DND-41 (cell line): ENCODE measurements around the gene MYT1.

Source experiments
- ATAC-seq: fragments of 200-7000 bp; cut with Tn5 transposase; 3 replicates; pipeline ENCODE4 v1.9.1; 2021; ENCODE audit warnings: low read depth; ENCODE audit not compliant: insufficient read depth
- DNase-seq: peaks from one replicate; pipeline ENCODE4 v3.0.0-alpha.2; 2020
- H2AFZ ChIP-seq: 2 replicates; pipeline ENCODE4 v1.6.0; 2012; ENCODE audit warnings: low read depth, low read length
- H3K27ac ChIP-seq: 2 replicates; pipeline ENCODE4 v1.5.1; 2012; ENCODE audit warnings: low read length, inconsistent platforms
- H3K27me3 ChIP-seq: fragments of 200-600 bp; sonication (generic); 2 replicates; pipeline ENCODE4 v1.6.0; 2012; ENCODE audit warnings: low read length, mild to moderate bottlenecking, inconsistent platforms; ENCODE audit not compliant: insufficient read depth, poor library complexity
- H3K36me3 ChIP-seq: 2 replicates; pipeline ENCODE4 v1.5.1; 2012; ENCODE audit warnings: low read length, inconsistent platforms; ENCODE audit not compliant: insufficient read depth
- H3K4me1 ChIP-seq: 2 replicates; pipeline ENCODE4 v1.5.1; 2012; ENCODE audit warnings: mild to moderate bottlenecking, low read length; ENCODE audit not compliant: insufficient read depth
- H3K4me2 ChIP-seq: 2 replicates; pipeline ENCODE4 v1.6.0; 2012; ENCODE audit warnings: mild to moderate bottlenecking, moderate library complexity, low read length, inconsistent platforms; ENCODE audit not compliant: insufficient read depth
- H3K4me3 ChIP-seq, 2 experiments: fragments of 200-600 bp in 1 of 2; shearing (Covaris generic) in 1 of 2; 2 replicates each; pipeline ENCODE4 v1.5.1; 2012 to 2016; ENCODE audit warnings: inconsistent platforms in 2 of 2, low read length in 2 of 2, mild to moderate bottlenecking in 2 of 2, low read depth in 1 of 2, moderate library complexity in 1 of 2
- H3K79me2 ChIP-seq: 2 replicates; pipeline ENCODE4 v1.6.0; 2012; ENCODE audit warnings: low read length, inconsistent platforms; ENCODE audit not compliant: insufficient read depth
- H3K9ac ChIP-seq: 2 replicates; pipeline ENCODE4 v1.6.0; 2012; ENCODE audit warnings: low read depth, mild to moderate bottlenecking, inconsistent platforms, low read length, moderate library complexity
- H3K9me3 ChIP-seq: 2 replicates; pipeline ENCODE4 v1.5.1; 2012; ENCODE audit warnings: low read length, moderate library complexity, mild to moderate bottlenecking, inconsistent platforms; ENCODE audit not compliant: insufficient read depth, severe bottlenecking
- H4K20me1 ChIP-seq: 2 replicates; pipeline ENCODE4 v1.6.0; 2012; ENCODE audit warnings: low read length; ENCODE audit not compliant: insufficient read depth
- EZH2 ChIP-seq: IDR thresholded peaks from 3 replicates; pipeline ENCODE4 v1.6.1; 2012; ENCODE audit warnings: borderline replicate concordance, low read depth, mild to moderate bottlenecking, moderate library complexity, low read length, inconsistent platforms; ENCODE audit not compliant: severe bottlenecking
- TF ChIP-seq, protein P1 (sequence below): IDR thresholded peaks from 2 replicates; pipeline ENCODE4 v1.5.1; 2012; ENCODE audit warnings: borderline replicate concordance, low read length, moderate library complexity, mild to moderate bottlenecking; ENCODE audit not compliant: poor library complexity, severe bottlenecking; ENCODE audit errors: extremely low read depth

The MYT1 gene

DNA sequence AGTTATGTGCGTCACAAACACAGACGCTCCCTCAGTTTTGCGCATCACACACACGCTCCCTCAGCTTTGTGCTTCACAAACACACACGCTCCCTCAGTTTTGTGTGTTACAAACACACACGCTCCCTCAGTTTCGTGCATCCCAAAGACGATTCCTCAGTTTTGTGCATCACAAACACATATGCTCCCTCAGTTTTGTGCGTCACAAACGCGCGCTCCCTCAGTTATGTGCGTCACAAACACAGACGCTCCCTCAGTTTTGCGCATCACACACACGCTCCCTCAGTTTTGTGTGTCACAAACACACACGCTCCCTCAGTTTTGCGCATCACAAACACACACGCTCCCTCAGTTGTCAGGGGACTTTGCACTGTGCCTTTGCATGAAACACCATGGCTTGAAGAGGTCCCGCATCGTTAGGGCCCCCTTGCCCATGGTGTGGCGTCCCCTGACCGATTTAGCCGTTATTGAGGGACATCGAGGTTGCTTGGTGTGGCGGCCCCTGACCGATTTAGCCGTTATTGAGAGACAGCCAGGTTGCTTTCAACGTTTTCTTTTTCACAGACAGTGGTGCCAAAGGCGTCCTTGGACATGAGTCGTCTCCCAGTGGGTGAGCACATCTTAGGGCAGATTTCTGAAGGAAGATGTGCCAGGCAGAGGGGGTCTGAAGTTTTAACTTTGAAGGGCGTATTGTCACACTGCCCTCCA, 28.1 kb upstream of the MYT1 start:
- H3K27ac ChIP-seq: no peak overlapping the region
- DNase-seq: no peak
- no peaks in the 10 kb centered on the region for H3K4me1 ChIP-seq
- H3K27me3 ChIP-seq: no peaks in the 10 kb centered on the region
- H3K79me2 ChIP-seq: no peaks in the 10 kb centered on the region
- H2AFZ ChIP-seq: no peak overlapping the region
- H4K20me1 ChIP-seq: 0 out of 2 replicates have a peak, but pooled peaks cover 5% of the 10 kb centered on the region
- no peaks in the 10 kb centered on the region for H3K36me3 ChIP-seq
- no peak overlapping the region for H3K9ac ChIP-seq
- H3K4me3 ChIP-seq: no peak overlapping the region
- no peak overlapping the region for H3K4me2 ChIP-seq
- ATAC-seq: no peak
- TF ChIP-seq EZH2: no peak
- no peaks in the 10 kb centered on the region for H3K9me3 ChIP-seq

DNA sequence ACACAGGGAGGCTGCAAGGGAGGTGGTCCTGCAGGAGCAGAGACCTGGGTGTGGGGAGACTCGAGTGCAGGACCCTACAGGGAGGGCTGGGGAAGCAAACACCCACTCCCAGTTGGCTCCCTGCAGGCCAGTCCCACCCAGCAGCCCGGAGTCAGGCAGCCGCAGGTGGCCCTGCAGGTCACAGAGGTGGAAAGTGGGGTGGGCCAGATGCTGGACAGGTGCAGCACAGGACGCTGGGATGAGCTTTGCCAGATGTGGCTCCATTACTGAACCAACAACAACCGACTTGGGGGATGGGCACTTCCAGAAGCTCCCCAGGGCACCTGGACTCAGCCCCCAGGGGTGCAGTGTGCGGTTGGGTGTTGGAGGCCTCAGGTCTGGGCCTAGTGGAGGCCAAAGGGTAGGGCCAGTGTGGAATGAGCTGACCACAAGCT, 26.6 kb upstream of the MYT1 start:
- Histone ChIP-seq H2AFZ (no peak overlapping the region), H3K9me3 (no peaks in the 10 kb centered on the region), H3K36me3 (no peaks in the 10 kb centered on the region), H3K4me2 (no peak overlapping the region), H3K27ac (no peak overlapping the region), H3K79me2 (no peaks in the 10 kb centered on the region), H3K4me1 (no peaks in the 10 kb centered on the region), H3K4me3 (no peak overlapping the region), H3K27me3 (no peaks in the 10 kb centered on the region), H4K20me1 (0 out of 2 replicates have a peak, but pooled peaks cover 5% of the 10 kb centered on the region), H3K9ac (no peak overlapping the region)
- no peak for DNase-seq
- no peak for TF ChIP-seq EZH2
- TF ChIP-seq, protein P1, sequence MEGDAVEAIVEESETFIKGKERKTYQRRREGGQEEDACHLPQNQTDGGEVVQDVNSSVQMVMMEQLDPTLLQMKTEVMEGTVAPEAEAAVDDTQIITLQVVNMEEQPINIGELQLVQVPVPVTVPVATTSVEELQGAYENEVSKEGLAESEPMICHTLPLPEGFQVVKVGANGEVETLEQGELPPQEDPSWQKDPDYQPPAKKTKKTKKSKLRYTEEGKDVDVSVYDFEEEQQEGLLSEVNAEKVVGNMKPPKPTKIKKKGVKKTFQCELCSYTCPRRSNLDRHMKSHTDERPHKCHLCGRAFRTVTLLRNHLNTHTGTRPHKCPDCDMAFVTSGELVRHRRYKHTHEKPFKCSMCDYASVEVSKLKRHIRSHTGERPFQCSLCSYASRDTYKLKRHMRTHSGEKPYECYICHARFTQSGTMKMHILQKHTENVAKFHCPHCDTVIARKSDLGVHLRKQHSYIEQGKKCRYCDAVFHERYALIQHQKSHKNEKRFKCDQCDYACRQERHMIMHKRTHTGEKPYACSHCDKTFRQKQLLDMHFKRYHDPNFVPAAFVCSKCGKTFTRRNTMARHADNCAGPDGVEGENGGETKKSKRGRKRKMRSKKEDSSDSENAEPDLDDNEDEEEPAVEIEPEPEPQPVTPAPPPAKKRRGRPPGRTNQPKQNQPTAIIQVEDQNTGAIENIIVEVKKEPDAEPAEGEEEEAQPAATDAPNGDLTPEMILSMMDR: no peak
- ATAC-seq: no peak

- Histone ChIP-seq H3K4me1 (no peaks in the 10 kb centered on the region), H3K27ac (no peak overlapping the region), H3K4me2 (no peak overlapping the region), H3K27me3 (no peaks in the 10 kb centered on the region), H3K79me2 (no peaks in the 10 kb centered on the region), H3K36me3 (no peaks in the 10 kb centered on the region), H3K4me3 (no peak overlapping the region), H2AFZ (no peak overlapping the region), H3K9ac (no peak overlapping the region), H4K20me1 (0 out of 2 replicates have a peak, but pooled peaks cover 5% of the 10 kb centered on the region), H3K9me3 (no peaks in the 10 kb centered on the region)
- DNase-seq (no peak), ATAC-seq (no peak)
- TF ChIP-seq EZH2: no peak
- TF ChIP-seq, protein P1: no peak
Measured at GRCh38 chr20:64138276-64138815, 25.9 kb upstream of the MYT1 start.

GRCh38 chr20:64139199-64140060, 24.8 kb upstream of the MYT1 start:
- H3K9ac ChIP-seq: no peak overlapping the region
- DNase-seq: no peak
- peaks cover 7% of the 10 kb centered on the region for H3K9me3 ChIP-seq
- H3K79me2 ChIP-seq: no peaks in the 10 kb centered on the region
- ATAC-seq: no peak
- no peak overlapping the region for H3K4me3 ChIP-seq
- H3K27ac ChIP-seq: no peak overlapping the region
- TF ChIP-seq EZH2: no peak
- TF ChIP-seq, protein P1: no peak
- H3K4me1 ChIP-seq: no peaks in the 10 kb centered on the region
- no peak overlapping the region for H3K4me2 ChIP-seq
- 0 out of 2 replicates have a peak, but pooled peaks cover 5% of the 10 kb centered on the region for H4K20me1 ChIP-seq
- H2AFZ ChIP-seq: no peak overlapping the region
- no peaks in the 10 kb centered on the region for H3K27me3 ChIP-seq
- no peaks in the 10 kb centered on the region for H3K36me3 ChIP-seq
